ENCODE data around the gene ADRA2B.
A peak's percentile ranks its signal among the peaks of the same experiment; 100 is the strongest.
"Not testable (repeated sequence)": the region's sequence is repeated elsewhere in the genome, so short reads cannot be mapped to it uniquely, and the experiment has no call there.

ADRA2B gene

GRCh38 chr2:96084858-96085518 lies 31.4 kb downstream of the ADRA2B start:
- H3K4me3 Mint-ChIP-seq, H3K36me3 Mint-ChIP-seq, H3K9me3 Mint-ChIP-seq, H3K4me1 Mint-ChIP-seq, H3K27me3 Mint-ChIP-seq, H3K27ac Mint-ChIP-seq: not testable (repeated sequence)

GRCh38 chr2:96083989-96084857 lies 32.1 kb downstream of the ADRA2B start:
- peaks cover 2% of the 10 kb centered on the region for H3K27me3 Mint-ChIP-seq
- no peaks in the 10 kb centered on the region for H3K9me3 Mint-ChIP-seq
- H3K4me1 Mint-ChIP-seq, result no peaks in the 10 kb centered on the region
- H3K36me3 Mint-ChIP-seq, result peaks cover 2% of the 10 kb centered on the region
- no peak overlapping the region for H3K27ac Mint-ChIP-seq
- no peak overlapping the region for H3K4me3 Mint-ChIP-seq

GRCh38 chr2:96083064-96083939 lies 33.1 kb downstream of the ADRA2B start:
- peaks cover 2% of the 10 kb centered on the region for H3K36me3 Mint-ChIP-seq
- H3K9me3 Mint-ChIP-seq, result no peaks in the 10 kb centered on the region
- peaks cover 2% of the 10 kb centered on the region for H3K27me3 Mint-ChIP-seq
- H3K27ac Mint-ChIP-seq, result no peak overlapping the region
- H3K4me3 Mint-ChIP-seq, result no peak overlapping the region
- no peaks in the 10 kb centered on the region for H3K4me1 Mint-ChIP-seq

GRCh38 chr2:96082211-96083063 lies 33.9 kb downstream of the ADRA2B start:
- H3K9me3 Mint-ChIP-seq, result no peaks in the 10 kb centered on the region
- no peaks in the 10 kb centered on the region for H3K4me1 Mint-ChIP-seq
- H3K4me3 Mint-ChIP-seq, result no peak overlapping the region
- H3K27ac Mint-ChIP-seq, result no peak overlapping the region
- peaks cover 2% of the 10 kb centered on the region for H3K27me3 Mint-ChIP-seq
- H3K36me3 Mint-ChIP-seq, result peaks cover 2% of the 10 kb centered on the region

- no peak overlapping the region for H3K4me3 Mint-ChIP-seq
- no peaks in the 10 kb centered on the region for H3K4me1 Mint-ChIP-seq
- H3K27ac Mint-ChIP-seq, result no peak overlapping the region
These were observed 35.3 kb downstream of the ADRA2B start for GRCh38 chr2:96081042-96081441.

GRCh38 chr2:96075199-96075771 lies 41.1 kb downstream of the ADRA2B start:
- peaks cover 11% of the 10 kb centered on the region for H3K9me3 Mint-ChIP-seq
- H3K27ac Mint-ChIP-seq, result no peak overlapping the region
- H3K27me3 Mint-ChIP-seq, result no peaks in the 10 kb centered on the region
- no peak overlapping the region for H3K4me3 Mint-ChIP-seq
- H3K36me3 Mint-ChIP-seq, result no peaks in the 10 kb centered on the region
- H3K4me1 Mint-ChIP-seq, result no peaks in the 10 kb centered on the region

More at GRCh38 chr2:96081042-96081441, 35.3 kb downstream of the ADRA2B start:
- Mint-ChIP-seq H3K9me3 (no peaks in the 10 kb centered on the region), H3K36me3 (no peaks in the 10 kb centered on the region), H3K27me3 (peaks cover 2% of the 10 kb centered on the region)

GRCh38 chr2:96074156-96074555 lies 42.2 kb downstream of the ADRA2B start:
- Mint-ChIP-seq H3K27me3 (no peaks in the 10 kb centered on the region), H3K4me3 (no peak overlapping the region), H3K4me1 (no peaks in the 10 kb centered on the region), H3K36me3 (no peaks in the 10 kb centered on the region), H3K9me3 (peaks cover 11% of the 10 kb centered on the region), H3K27ac (no peak overlapping the region)

GRCh38 chr2:96073170-96073775 lies 43.1 kb downstream of the ADRA2B start:
- no peaks in the 10 kb centered on the region for H3K27me3 Mint-ChIP-seq
- H3K4me3 Mint-ChIP-seq, result no peak overlapping the region
- no peak overlapping the region for H3K27ac Mint-ChIP-seq
- H3K9me3 Mint-ChIP-seq, result peaks cover 11% of the 10 kb centered on the region
- H3K4me1 Mint-ChIP-seq, result no peaks in the 10 kb centered on the region
- H3K36me3 Mint-ChIP-seq, result no peaks in the 10 kb centered on the region

GRCh38 chr2:96072746-96073145 lies 43.6 kb downstream of the ADRA2B start:
- Mint-ChIP-seq H3K9me3 (peaks cover 11% of the 10 kb centered on the region), H3K4me1 (no peaks in the 10 kb centered on the region), H3K4me3 (no peak overlapping the region), H3K27ac (no peak overlapping the region), H3K27me3 (no peaks in the 10 kb centered on the region), H3K36me3 (no peaks in the 10 kb centered on the region)

GRCh38 chr2:96071977-96072491 lies 44.3 kb downstream of the ADRA2B start:
- H3K4me3 Mint-ChIP-seq, H3K27me3 Mint-ChIP-seq, H3K36me3 Mint-ChIP-seq: not testable (repeated sequence)

GRCh38 chr2:96071087-96071976 lies 45.0 kb downstream of the ADRA2B start:
- not testable (repeated sequence) for H3K27me3 Mint-ChIP-seq, H3K4me1 Mint-ChIP-seq, H3K4me3 Mint-ChIP-seq, H3K36me3 Mint-ChIP-seq
- Mint-ChIP-seq H3K27ac (peak overlapping the region; percentile 55), H3K9me3 (peaks cover 11% of the 10 kb centered on the region)

More at GRCh38 chr2:96071977-96072491, 44.3 kb downstream of the ADRA2B start:
- H3K27ac Mint-ChIP-seq, H3K4me1 Mint-ChIP-seq: not testable (repeated sequence)
- H3K9me3 Mint-ChIP-seq, result peaks cover 11% of the 10 kb centered on the region

GRCh38 chr2:96070351-96070750 lies 46.0 kb downstream of the ADRA2B start:
- not testable (repeated sequence) for H3K27me3 Mint-ChIP-seq, H3K36me3 Mint-ChIP-seq, H3K4me1 Mint-ChIP-seq, H3K27ac Mint-ChIP-seq, H3K4me3 Mint-ChIP-seq, H3K9me3 Mint-ChIP-seq

- H3K36me3 Mint-ChIP-seq, H3K27ac Mint-ChIP-seq, H3K4me3 Mint-ChIP-seq, H3K9me3 Mint-ChIP-seq, H3K27me3 Mint-ChIP-seq, H3K4me1 Mint-ChIP-seq: not testable (repeated sequence)
These were observed 46.5 kb downstream of the ADRA2B start for GRCh38 chr2:96069878-96070277.
